NK-92 (cell line): Measurements from ENCODE around the gene LIN7C.

Experiments
- DNase-seq: peaks from one replicate; lab custom pipeline; 2025; ENCODE audit not compliant: unreplicated experiment; lab: John Stamatoyannopoulos, UW

The LIN7C gene

DNA sequence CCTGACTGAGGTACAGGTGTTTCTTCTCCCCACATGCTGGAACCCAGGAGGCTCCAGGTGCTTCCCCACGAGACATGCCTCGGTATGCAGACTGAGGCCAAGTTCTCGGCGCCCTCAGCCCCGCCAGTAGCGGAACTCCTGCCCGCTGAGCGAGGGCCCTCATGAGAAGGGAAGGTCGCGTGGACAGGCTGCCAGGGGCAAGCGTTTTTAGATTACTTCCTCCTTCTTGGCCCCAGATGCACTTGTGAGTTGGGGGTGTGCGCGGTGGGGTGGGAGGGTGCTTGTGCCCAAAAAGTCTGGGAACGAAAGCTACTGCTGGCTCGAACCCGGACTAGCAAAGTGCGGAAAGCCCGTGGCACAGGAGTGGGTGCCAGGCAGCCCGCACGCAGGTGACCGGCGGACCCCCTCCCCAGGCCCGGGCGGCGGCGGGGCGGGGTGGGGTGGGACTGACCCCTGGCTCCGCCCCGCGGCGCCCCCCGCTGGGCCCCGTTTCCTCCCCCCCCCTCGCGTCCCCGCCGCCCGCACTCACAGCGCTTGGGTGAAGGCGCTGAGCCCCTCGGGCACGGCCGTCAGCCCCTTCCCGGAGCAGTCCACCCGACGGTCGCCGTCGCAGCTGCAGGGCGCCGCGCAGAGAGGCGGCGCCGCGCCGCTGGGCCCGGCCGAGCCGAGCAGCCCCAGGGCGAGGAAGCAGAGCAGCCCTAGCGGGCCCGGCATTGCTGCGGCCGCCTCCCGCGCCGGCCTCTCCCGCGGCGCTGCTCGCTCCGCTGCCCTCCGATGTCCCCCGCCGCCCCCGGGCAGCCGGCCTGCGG is 34.8 kb downstream of the LIN7C start:
- no peak for DNase-seq

- DNase-seq = no peak
These were observed 35.6 kb downstream of the LIN7C start for GRCh38 chr11:27470826-27471588.

DNA sequence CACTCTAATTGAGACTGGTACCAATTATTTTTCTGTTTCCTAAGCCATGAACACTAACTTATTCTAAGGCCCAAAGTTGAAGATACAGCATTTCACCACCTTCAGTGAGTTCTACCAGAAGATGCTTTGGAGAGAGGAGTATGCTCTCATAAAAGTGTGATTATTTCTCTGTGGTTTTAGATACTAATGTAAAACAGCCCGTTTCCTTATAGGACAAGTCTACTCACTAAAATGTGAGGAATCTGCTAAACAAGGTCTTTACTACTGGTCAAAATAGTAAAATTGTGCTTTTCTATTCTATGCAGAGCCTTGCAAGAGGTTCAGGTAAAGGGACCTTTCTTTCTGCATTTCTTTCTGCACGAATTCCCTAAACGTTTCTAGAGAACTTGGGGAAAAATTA is 36.4 kb downstream of the LIN7C start:
- DNase-seq = no peak

GRCh38 chr11:27468995-27469695 is 37.4 kb downstream of the LIN7C start:
- no peak for DNase-seq

- DNase-seq = no peak
These were observed 38.2 kb downstream of the LIN7C start for GRCh38 chr11:27468209-27468994.

GRCh38 chr11:27467181-27467913 is 39.2 kb downstream of the LIN7C start:
- no peak for DNase-seq

DNA sequence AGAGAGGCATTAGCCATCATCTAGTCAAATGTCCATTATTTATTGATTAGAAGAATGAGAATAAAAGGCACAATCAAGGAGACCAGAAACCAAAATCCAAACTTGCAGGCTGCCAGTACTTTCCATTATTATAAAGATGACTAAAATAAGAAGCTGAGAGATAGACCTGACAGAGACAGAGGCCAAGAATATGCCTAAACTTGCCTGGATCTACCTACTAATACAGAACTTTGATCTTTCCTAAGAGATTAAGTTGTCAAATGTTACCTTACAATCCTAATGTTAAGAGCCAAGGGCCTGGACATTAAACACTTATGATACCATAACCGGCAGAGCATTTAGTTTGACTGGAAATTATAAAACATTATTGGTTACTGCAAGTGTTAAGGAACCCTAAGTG is 40.2 kb downstream of the LIN7C start:
- DNase-seq = no peak

DNA sequence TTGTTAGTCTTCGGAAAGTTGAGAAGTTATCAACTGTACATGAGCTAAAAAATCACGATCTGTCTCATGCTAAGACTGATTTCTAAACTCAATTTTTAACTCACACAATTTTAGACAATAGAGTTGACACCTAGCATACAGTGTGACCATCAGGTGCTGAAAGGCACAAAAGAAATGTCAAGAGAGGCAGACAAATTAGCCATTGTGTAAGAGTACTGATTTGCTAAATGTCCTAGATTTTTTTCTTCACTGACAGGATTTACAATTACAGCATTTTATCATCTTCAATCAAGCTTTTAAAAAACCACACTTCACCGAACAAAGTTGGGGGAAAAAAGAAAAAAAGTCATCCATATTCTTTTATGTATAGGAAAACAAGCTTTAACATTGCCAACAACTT is 40.9 kb downstream of the LIN7C start:
- DNase-seq = no peak

DNA sequence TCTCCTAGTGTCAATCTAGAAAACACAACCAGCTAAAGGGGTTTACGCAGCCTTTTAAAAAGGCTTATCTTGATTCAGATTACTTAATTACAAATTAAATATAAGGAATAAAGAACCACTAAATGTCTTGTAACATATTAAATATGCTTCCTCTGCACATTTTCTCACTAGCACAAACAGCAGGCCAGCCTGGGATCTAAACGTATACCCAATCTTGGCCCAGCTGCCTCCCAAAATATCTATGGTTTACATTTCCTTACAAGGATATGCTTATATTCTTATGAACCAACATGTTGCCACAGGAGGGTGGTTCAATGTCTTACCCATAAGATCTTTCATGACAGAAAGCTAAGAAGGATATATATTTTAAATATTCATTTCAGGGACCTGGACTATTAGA is 41.7 kb downstream of the LIN7C start:
- no peak for DNase-seq

GRCh38 chr11:27464289-27464696 is 42.3 kb downstream of the LIN7C start:
- DNase-seq = no peak

GRCh38 chr11:27462543-27462942 is 44.0 kb downstream of the LIN7C start:
- no peak for DNase-seq

DNA sequence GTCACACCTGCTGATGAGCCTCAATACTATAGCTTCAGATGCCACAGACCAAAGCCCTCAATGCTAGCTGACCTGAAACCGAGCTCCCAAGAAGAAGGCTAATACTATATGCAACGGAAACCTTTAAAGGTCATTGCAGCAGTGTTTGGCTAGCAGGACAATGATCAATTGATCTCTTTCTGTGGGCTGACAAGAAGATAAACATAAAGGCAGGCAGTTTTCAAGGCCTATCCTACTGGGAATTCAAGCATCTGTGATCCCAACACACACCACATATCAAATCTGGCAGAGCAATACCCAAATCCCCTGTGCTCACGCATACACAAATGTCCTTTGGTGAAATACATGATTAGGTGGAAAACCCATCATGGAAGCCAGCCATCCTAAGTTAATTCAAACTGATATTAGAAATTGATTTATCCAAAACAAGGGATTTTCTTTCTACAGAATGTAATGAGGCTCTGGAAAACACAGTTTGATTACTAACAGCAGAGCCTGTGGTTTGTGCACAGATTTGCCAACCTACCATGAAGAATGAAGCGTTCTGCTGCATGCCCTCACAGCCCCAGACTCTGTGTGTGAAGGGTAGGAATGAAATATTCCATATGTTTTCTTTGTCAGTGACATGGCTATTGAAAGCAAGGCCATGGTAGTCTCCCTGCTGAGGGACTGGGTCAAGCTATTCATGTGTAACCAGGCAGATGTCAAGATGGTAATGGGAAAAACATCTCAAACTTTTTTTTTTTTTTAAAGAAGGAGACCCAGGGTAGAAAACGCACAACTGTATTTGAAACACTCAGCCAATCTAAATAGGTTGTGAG is 46.2 kb downstream of the LIN7C start:
- DNase-seq = no peak

DNA sequence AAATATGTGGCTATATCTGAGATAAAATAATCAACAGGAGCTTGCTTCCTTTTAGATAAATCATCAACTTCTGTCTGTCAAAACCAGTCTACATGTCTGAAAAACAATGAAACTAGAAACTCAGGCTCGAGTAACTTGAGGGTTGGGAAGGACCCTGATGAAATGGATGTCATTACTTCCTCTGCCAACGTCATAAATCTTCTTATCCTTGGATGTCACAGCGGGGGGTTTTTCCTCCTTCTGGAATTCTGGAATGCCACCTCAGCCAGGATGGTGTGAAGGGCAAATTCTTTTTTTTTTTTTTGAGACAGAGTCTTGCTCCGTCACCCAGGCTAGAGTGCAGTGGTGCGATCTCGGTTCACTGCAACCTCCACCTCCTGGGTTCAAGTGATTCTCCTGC is 47.4 kb downstream of the LIN7C start:
- no peak for DNase-seq

DNA sequence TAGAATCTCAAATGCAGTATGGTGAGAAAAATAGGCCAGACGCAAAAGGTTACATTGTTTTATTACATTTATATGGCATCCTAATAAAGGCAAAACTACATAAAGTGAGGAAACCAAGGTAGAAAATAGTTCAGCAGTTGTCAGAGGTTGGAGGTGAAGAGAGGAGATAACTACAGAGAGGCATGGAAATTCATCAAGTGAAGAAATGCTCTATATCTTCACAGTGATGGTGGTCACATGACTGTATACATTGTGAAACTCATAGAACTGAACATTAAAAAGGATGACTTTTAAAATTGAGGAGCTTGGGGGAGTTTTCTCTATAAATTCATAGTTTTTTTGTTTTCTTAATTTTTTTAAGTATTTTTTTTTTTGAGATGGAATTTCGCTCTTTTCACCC is 48.4 kb downstream of the LIN7C start:
- DNase-seq = no peak

DNA sequence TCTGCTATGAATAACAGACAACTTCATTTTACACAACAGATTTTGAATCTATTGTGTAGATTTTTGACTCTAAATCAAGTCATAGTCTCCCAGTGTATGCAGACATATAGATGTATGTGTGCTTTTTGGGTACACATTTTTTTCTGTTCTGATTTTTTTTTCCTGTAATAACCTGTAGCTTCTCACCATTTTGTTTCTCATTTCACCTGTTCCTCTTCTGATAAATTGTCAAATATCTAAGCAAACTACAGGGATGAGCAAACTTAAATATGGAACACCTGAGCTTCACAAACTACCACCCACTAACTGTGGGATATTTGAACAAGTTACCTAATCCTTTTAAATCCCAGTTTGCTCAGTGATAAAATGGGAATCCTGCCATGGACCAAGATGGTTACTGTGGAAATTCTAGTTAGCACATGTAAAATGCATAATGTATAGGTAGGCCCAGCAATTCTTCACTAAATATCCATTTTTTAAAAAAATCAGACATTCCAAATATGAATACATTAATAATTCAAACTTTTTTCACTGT is 49.7 kb downstream of the LIN7C start:
- DNase-seq = no peak

DNA sequence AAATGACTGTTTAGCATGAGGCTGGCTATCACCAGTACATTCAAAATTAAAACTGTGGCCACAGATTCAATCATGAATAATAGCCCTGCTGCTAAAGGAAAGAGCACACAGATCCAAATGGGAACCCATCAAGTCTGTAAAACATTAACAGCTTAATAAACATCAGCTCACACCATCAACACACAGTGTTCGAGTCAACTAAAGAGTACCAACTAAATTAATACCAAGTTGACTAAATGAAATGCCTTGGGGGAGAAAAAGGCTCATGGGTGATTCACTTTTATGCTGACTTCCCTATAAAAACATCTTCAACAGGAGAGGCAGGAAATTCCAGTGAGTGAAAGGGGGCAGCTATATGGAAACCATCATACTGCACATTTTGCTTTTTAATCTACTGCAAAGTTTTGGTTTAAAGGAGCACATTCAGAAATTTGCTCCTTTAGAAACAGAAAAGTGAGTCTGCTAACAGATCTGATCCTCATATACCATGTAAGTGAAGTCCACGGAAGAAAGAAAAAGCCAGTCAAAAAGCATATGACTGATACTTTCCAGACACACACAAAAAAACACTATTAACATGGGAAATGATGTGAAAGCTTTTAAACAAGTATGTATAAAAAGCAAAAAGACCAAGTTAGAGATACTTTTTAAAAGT is 50.3 kb downstream of the LIN7C start:
- no peak for DNase-seq

- DNase-seq = no peak
These were observed 50.9 kb downstream of the LIN7C start for GRCh38 chr11:27455667-27456066.

DNA sequence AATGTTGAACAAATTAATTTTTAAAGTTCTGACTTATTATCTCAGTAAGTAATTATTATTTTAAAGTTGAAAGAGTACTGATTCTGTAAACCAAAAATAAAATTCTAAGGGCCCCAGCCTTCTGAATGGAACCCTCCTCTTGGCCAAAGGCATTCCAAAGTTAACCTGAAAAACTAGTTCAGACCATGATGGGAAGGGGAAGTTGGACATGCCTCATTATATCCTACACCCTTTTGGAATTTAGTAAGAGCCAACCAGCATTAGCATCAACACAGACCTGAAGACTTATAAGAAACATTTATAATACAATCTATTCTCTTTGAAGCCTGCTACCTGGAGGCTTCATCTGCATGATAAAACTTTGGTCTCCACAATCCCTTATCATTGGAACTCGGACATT is 52.9 kb downstream of the LIN7C start:
- DNase-seq = no peak

DNA sequence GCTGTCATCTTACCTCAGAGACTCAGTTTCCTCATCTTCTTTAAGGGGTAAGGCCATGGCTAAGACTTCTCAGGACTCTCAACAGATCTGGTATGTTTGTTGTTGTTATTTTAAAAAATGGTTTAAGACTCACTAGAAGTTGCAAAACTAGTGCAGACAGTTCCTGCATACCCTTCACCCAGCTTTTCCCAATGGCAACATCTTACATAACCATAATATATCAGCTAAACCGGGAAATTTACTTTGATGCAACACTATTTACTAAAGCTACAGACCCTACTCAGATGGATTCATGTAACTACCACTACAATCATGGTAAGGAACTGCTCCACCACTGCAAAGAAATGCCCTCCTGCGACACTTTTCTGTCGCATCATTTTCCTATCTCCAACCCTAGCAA is 54.4 kb downstream of the LIN7C start:
- DNase-seq = no peak
